Mesenchymal stem cell (in vitro differentiated cells and primary cell): ENCODE results near the gene LTB.

Experiments used
- DNase-seq: peaks from one replicate; pipeline ENCODE4 v3.0.0-alpha.2; 2013
- H2AFZ ChIP-seq: one replicate; pipeline ENCODE4 v1.6.1; 2013; ENCODE audit warnings: low read depth, mild to moderate bottlenecking, control low read depth, inconsistent platforms, low read length, moderate library complexity
- H2AK5ac ChIP-seq: 2 replicates; pipeline ENCODE4 v1.6.1; 2013; ENCODE audit warnings: low read length, moderate library complexity, mild to moderate bottlenecking, inconsistent platforms; ENCODE audit not compliant: severe bottlenecking
- H2BK120ac ChIP-seq: one replicate; pipeline ENCODE4 v1.6.1; 2013; ENCODE audit warnings: low read depth, mild to moderate bottlenecking, inconsistent platforms, low read length, moderate library complexity
- H2BK12ac ChIP-seq, 2 experiments: one replicate each; pipeline ENCODE4 v1.6.1; 2013; ENCODE audit warnings: inconsistent platforms in 2 of 2, low read length in 2 of 2, mild to moderate bottlenecking in 2 of 2, moderate library complexity in 2 of 2, control low read depth in 1 of 2
- H2BK15ac ChIP-seq: one replicate; pipeline ENCODE4 v1.6.1; 2013; ENCODE audit warnings: mild to moderate bottlenecking, low read depth, inconsistent platforms; ENCODE audit not compliant: poor library complexity, severe bottlenecking
- H2BK5ac ChIP-seq: 2 replicates; pipeline ENCODE4 v1.6.1; 2013; ENCODE audit warnings: low read depth, mild to moderate bottlenecking, low read length, control low read depth, inconsistent platforms; ENCODE audit not compliant: poor library complexity, severe bottlenecking
- H3K14ac ChIP-seq, 2 experiments: one replicate each; pipeline ENCODE4 v1.6.1; 2013; ENCODE audit warnings: inconsistent platforms in 2 of 2, low read length in 2 of 2, control low read depth in 1 of 2, mild to moderate bottlenecking in 1 of 2, moderate library complexity in 1 of 2
- H3K18ac ChIP-seq, 2 experiments: one replicate each; pipeline ENCODE4 v1.6.1; 2013; ENCODE audit warnings: inconsistent platforms in 2 of 2, low read length in 2 of 2, control low read depth in 1 of 2, low read depth in 1 of 2, mild to moderate bottlenecking in 1 of 2
- H3K23ac ChIP-seq, 2 experiments: one replicate each; pipeline ENCODE4 v1.6.1; 2013; ENCODE audit warnings: inconsistent platforms in 2 of 2, low read length in 2 of 2, mild to moderate bottlenecking in 2 of 2, moderate library complexity in 2 of 2, control low read depth in 1 of 2
- H3K27ac ChIP-seq: 2 replicates; pipeline ENCODE4 v1.5.1; 2013; ENCODE audit warnings: mild to moderate bottlenecking, moderate library complexity, low read length, control low read depth, inconsistent platforms; ENCODE audit not compliant: poor library complexity, severe bottlenecking
- H3K27me3 ChIP-seq, 2 experiments: 2 replicates each; pipeline versions ENCODE4 v1.6.1 to v1.7.0; 2013; ENCODE audit warnings: low read length in 2 of 2, mild to moderate bottlenecking in 2 of 2, moderate library complexity in 2 of 2, control low read depth in 1 of 2, inconsistent platforms in 1 of 2; ENCODE audit not compliant: control insufficient read depth in 1 of 2, insufficient read depth in 1 of 2
- H3K36me3 ChIP-seq, 2 experiments: 2 replicates each; pipeline versions ENCODE4 v1.6.1 to v1.7.0; 2013; ENCODE audit warnings: low read length in 2 of 2, control low read depth in 1 of 2, inconsistent platforms in 1 of 2, low read depth in 1 of 2, mild to moderate bottlenecking in 1 of 2; ENCODE audit not compliant: insufficient read depth in 2 of 2, control insufficient read depth in 1 of 2
- H3K4ac ChIP-seq, 2 experiments: one replicate each; pipeline ENCODE4 v1.6.1; 2013; ENCODE audit warnings: inconsistent platforms in 2 of 2, low read length in 2 of 2, mild to moderate bottlenecking in 2 of 2, moderate library complexity in 2 of 2, control low read depth in 1 of 2, low read depth in 1 of 2
- H3K4me1 ChIP-seq: 2 replicates; pipeline ENCODE4 v1.6.1; 2013; ENCODE audit warnings: low read depth, low read length, control low read depth; ENCODE audit not compliant: control insufficient read depth, insufficient read depth
- H3K4me2 ChIP-seq: 2 replicates; pipeline ENCODE4 v1.6.1; 2013; ENCODE audit warnings: low read length, mild to moderate bottlenecking, inconsistent platforms; ENCODE audit not compliant: poor library complexity, severe bottlenecking
- H3K4me3 ChIP-seq, 2 experiments: 2 replicates each; pipeline versions ENCODE4 v1.5.1 to v1.7.0; 2013; ENCODE audit warnings: low read length in 2 of 2, mild to moderate bottlenecking in 2 of 2, control low read depth in 1 of 2, low read depth in 1 of 2; ENCODE audit not compliant: insufficient read depth in 1 of 2
- H3K79me1 ChIP-seq: replicated peaks from 2 replicates; pipeline ENCODE4 v1.6.1; 2013; ENCODE audit warnings: mild to moderate bottlenecking, control low read depth, low read length, inconsistent platforms; ENCODE audit not compliant: poor library complexity, severe bottlenecking
- H3K9ac ChIP-seq: 2 replicates; pipeline ENCODE4 v1.7.0; 2013; ENCODE audit warnings: mild to moderate bottlenecking, low read length, moderate library complexity
- H3K9me3 ChIP-seq: 2 replicates; pipeline ENCODE4 v1.7.0; 2013; ENCODE audit warnings: mild to moderate bottlenecking, low read length; ENCODE audit not compliant: control insufficient read depth
- H4K8ac ChIP-seq: one replicate; pipeline ENCODE4 v1.6.1; 2013; ENCODE audit warnings: inconsistent platforms, mild to moderate bottlenecking, low read length, moderate library complexity
- H4K91ac ChIP-seq: one replicate; pipeline ENCODE4 v1.6.1; 2013; ENCODE audit warnings: mild to moderate bottlenecking, low read length, inconsistent platforms
- WGBS: methylation state at CpG from one replicate; pipeline ENCODE4 v1.1.7; 2013; ENCODE audit warnings: mixed read lengths; 5-methylcytosine and 5-hydroxymethylcytosine counted together

Gene LTB

GRCh38 chr6:31622684-31623091 lies 40.5 kb upstream of the LTB start:
- peaks cover 47 to 51% of the 10 kb centered on the region in 2 experiments for H3K36me3 ChIP-seq
- no peaks in the 10 kb centered on the region for H3K9me3 ChIP-seq
- H3K79me1 ChIP-seq: peaks cover 7% of the 10 kb centered on the region
- H4K91ac ChIP-seq: no peak overlapping the region
- peak overlapping the region; percentile 48 for H3K4me2 ChIP-seq
- peak overlapping the region; percentile 95 for H3K9ac ChIP-seq
- no peak overlapping the region for H3K14ac ChIP-seq
- H3K4ac ChIP-seq: no peak overlapping the region
- H3K18ac ChIP-seq: no peak overlapping the region
- DNase-seq: no peak
- no peak overlapping the region for H3K27ac ChIP-seq
- H2BK120ac ChIP-seq: no peak overlapping the region
- no peak overlapping the region for H2AFZ ChIP-seq
- H2AK5ac ChIP-seq: peak overlapping the region; percentile 33
- H2BK5ac ChIP-seq: no peak overlapping the region
- H4K8ac ChIP-seq: no peak overlapping the region
- H3K4me1 ChIP-seq: peaks cover 10% of the 10 kb centered on the region
- no peak overlapping the region for H3K23ac ChIP-seq
- H3K4me3 ChIP-seq: peak overlapping the region in 1 of 2 experiments; percentile 93
- 90% methylated on average over 10 of the region's 10 CpGs for WGBS
- H2BK15ac ChIP-seq: no peak overlapping the region
- H3K27me3 ChIP-seq: no peaks in the 10 kb centered on the region
- H2BK12ac ChIP-seq: no peak overlapping the region

- no peak overlapping the region for H2AFZ ChIP-seq
- no peak overlapping the region for H2AK5ac ChIP-seq
- no peak overlapping the region for H2BK5ac ChIP-seq
- H4K8ac ChIP-seq: no peak overlapping the region
- H2BK12ac ChIP-seq: no peak overlapping the region
- peak overlapping the region; percentile 97 for H3K27ac ChIP-seq
- no peak overlapping the region for H2BK120ac ChIP-seq
- no peaks in the 10 kb centered on the region for H3K27me3 ChIP-seq
- no peak overlapping the region for H3K18ac ChIP-seq
- H4K91ac ChIP-seq: no peak overlapping the region
- no peak overlapping the region for H2BK15ac ChIP-seq
- H3K4me2 ChIP-seq: peak overlapping the region; percentile 48
- peaks cover 10% of the 10 kb centered on the region for H3K4me1 ChIP-seq
- H3K4me3 ChIP-seq: peak overlapping the region; percentile 23 to 93
- H3K23ac ChIP-seq: no peak overlapping the region
- H3K4ac ChIP-seq: peak overlapping the region in 1 of 2 experiments; percentile 32
- peak overlapping the region; percentile 95 for H3K9ac ChIP-seq
- no peak overlapping the region for H3K14ac ChIP-seq
- peaks cover 41 to 44% of the 10 kb centered on the region in 2 experiments for H3K36me3 ChIP-seq
- peak; percentile 24 for DNase-seq
- no peaks in the 10 kb centered on the region for H3K9me3 ChIP-seq
- WGBS: 39% methylated on average over 2 of the region's 4 CpGs
- H3K79me1 ChIP-seq: peaks cover 7% of the 10 kb centered on the region
Measured at GRCh38 chr6:31621991-31622390, 39.8 kb upstream of the LTB start.

- Histone ChIP-seq H3K27me3 (peaks cover 0 to 1% of the 10 kb centered on the region in 2 experiments), H3K4me2 (peak overlapping the region; percentile 48), H2BK5ac (peak overlapping the region; percentile 88), H3K36me3 (peaks cover 36 to 38% of the 10 kb centered on the region in 2 experiments), H3K79me1 (peaks cover 7% of the 10 kb centered on the region), H4K8ac (peak overlapping the region; percentile 75), H3K27ac (peak overlapping the region; percentile 97), H3K4me3 (peak overlapping the region; percentile 92 to 93), H3K18ac (peak overlapping the region; percentile 99), H4K91ac (peak overlapping the region; percentile 98), H2BK120ac (peak overlapping the region; percentile 98), H3K4me1 (peaks cover 10% of the 10 kb centered on the region), H2AK5ac (peak overlapping the region; percentile 98), H3K23ac (peak overlapping the region; percentile 79 to 93), H3K4ac (peak overlapping the region; percentile 99), H2AFZ (no peak overlapping the region), H3K14ac (peak overlapping the region; percentile 86 to 97), H3K9ac (peak overlapping the region; percentile 95), H2BK15ac (peak overlapping the region; percentile 97), H2BK12ac (peak overlapping the region in 1 of 2 experiments; percentile 66), H3K9me3 (no peaks in the 10 kb centered on the region)
- DNase-seq: peak; percentile 24
- 2% methylated on average over 15 of the region's 15 CpGs for WGBS
Measured at GRCh38 chr6:31621320-31621939, 39.2 kb upstream of the LTB start.

- peak within 1 kb of the TSS; percentile 98 for H2AK5ac ChIP-seq
- H3K23ac ChIP-seq: peak within 1 kb of the TSS; percentile 79 to 93
- H2BK15ac ChIP-seq: peak within 1 kb of the TSS; percentile 97
- peaks cover 0 to 3% of the 10 kb centered on the region in 2 experiments for H3K27me3 ChIP-seq
- under 1% methylated on average over 39 of the region's 67 CpGs for WGBS
- DNase-seq: no peak
- H3K36me3 ChIP-seq: peaks cover 29 to 31% of the 10 kb centered on the region in 2 experiments
- peak within 1 kb of the TSS; percentile 96 for H4K8ac ChIP-seq
- peaks cover 7% of the 10 kb centered on the region for H3K79me1 ChIP-seq
- peak within 1 kb of the TSS; percentile 91 for H2BK5ac ChIP-seq
- H3K14ac ChIP-seq: peak within 1 kb of the TSS; percentile 86 to 97
- peak within 1 kb of the TSS; percentile 99 for H3K4ac ChIP-seq
- peak within 1 kb of the TSS; percentile 66 to 83 for H2BK12ac ChIP-seq
- peak within 1 kb of the TSS; percentile 92 to 93 for H3K4me3 ChIP-seq
- H3K4me1 ChIP-seq: peaks cover 10% of the 10 kb centered on the region
- H2BK120ac ChIP-seq: peak within 1 kb of the TSS; percentile 98
- peak within 1 kb of the TSS; percentile 99 for H3K18ac ChIP-seq
- H3K9me3 ChIP-seq: no peaks in the 10 kb centered on the region
- peak within 1 kb of the TSS; percentile 95 for H3K9ac ChIP-seq
- H3K4me2 ChIP-seq: peak within 1 kb of the TSS; percentile 86
- peak within 1 kb of the TSS; percentile 98 for H3K27ac ChIP-seq
- H2AFZ ChIP-seq: peak within 1 kb of the TSS; percentile 61
- peak within 1 kb of the TSS; percentile 98 for H4K91ac ChIP-seq
Measured at GRCh38 chr6:31620586-31621319, 38.5 kb upstream of the LTB start, which contains the start of gene PRRC2A. TSS of gene PRRC2A (plus strand) at chr6:31620715. CDS start at chr6:31622790, 2,075 bp downstream.
